HepG2 (cell line): ENCODE data around the gene CYTH1. TPM values are rescaled to one million over a fixed set of nuclear protein-coding genes. Genes with fewer than 3 reads are reported as not detected.
A peak's percentile ranks its signal among the peaks of the same experiment; 100 is the strongest.

Experiments
- ARNT ChIP-seq: fragments of 450-650 bp; IDR thresholded peaks from 2 replicates; pipeline ENCODE4 v1.6.1; 2017
- HHEX ChIP-seq: IDR thresholded peaks from 2 replicates; pipeline ENCODE4 v1.6.1; 2016; ENCODE audit warnings: control low read depth
- MAX ChIP-seq: IDR thresholded peaks from 2 replicates; pipeline ENCODE4 v1.6.1; 2012; ENCODE audit warnings: inconsistent platforms
- SALL1 ChIP-seq: sonication (generic); formaldehyde crosslinking; IDR thresholded peaks from 2 replicates; pipeline ENCODE4 v1.8.0; 2022; ENCODE audit warnings: mild to moderate bottlenecking, missing genetic modification reagents
- SOX6 ChIP-seq, 2 experiments: fragments of 450-650 bp in 1 of 2; sonication (generic) in 1 of 2; formaldehyde crosslinking in 1 of 2; IDR thresholded peaks; 2 replicates each; pipeline versions ENCODE4 v1.4.0 to v1.6.1; 2017 to 2020; ENCODE audit warnings: antibody characterized with exemption in 1 of 2, mild to moderate bottlenecking in 1 of 2, missing genetic modification reagents in 1 of 2
- TIGD3 ChIP-seq: sonication (generic); formaldehyde crosslinking; IDR thresholded peaks from 2 replicates; pipeline ENCODE4 v1.5.1; 2020; ENCODE audit warnings: mild to moderate bottlenecking, missing genetic modification reagents, borderline replicate concordance
- ZFP82 ChIP-seq: sonication (generic); formaldehyde crosslinking; IDR thresholded peaks from 2 replicates; pipeline ENCODE4 v1.5.1; 2020; ENCODE audit warnings: mild to moderate bottlenecking, missing genetic modification reagents, borderline replicate concordance
- ZKSCAN5 ChIP-seq: sonication (generic); formaldehyde crosslinking; IDR thresholded peaks from 2 replicates; pipeline ENCODE4 v1.5.1; 2020; ENCODE audit warnings: mild to moderate bottlenecking, missing genetic modification reagents
- ZMAT5 ChIP-seq: sonication (generic); formaldehyde crosslinking; IDR thresholded peaks from 2 replicates; pipeline ENCODE4 v1.5.0; 2020; ENCODE audit warnings: mild to moderate bottlenecking, low read depth, missing genetic modification reagents, borderline replicate concordance
- ZNF101 ChIP-seq: sonication (generic); formaldehyde crosslinking; IDR thresholded peaks from 2 replicates; pipeline ENCODE4 v1.4.0; 2020; ENCODE audit warnings: mild to moderate bottlenecking, low read depth, missing genetic modification reagents, borderline replicate concordance
- ZNF224 ChIP-seq: sonication (generic); formaldehyde crosslinking; IDR thresholded peaks from 2 replicates; pipeline ENCODE4 v1.5.0; 2020; ENCODE audit warnings: mild to moderate bottlenecking, missing genetic modification reagents
- ZNF569 ChIP-seq: sonication (generic); formaldehyde crosslinking; IDR thresholded peaks from 2 replicates; pipeline ENCODE4 v1.5.0; 2020; ENCODE audit warnings: mild to moderate bottlenecking, missing genetic modification reagents, moderate library complexity, borderline replicate concordance
- ZNF605 ChIP-seq: sonication (generic); formaldehyde crosslinking; IDR thresholded peaks from 2 replicates; pipeline ENCODE4 v1.8.0; 2022; ENCODE audit warnings: mild to moderate bottlenecking, missing genetic modification reagents
- ZNF776 ChIP-seq: sonication (generic); formaldehyde crosslinking; IDR thresholded peaks from 2 replicates; pipeline ENCODE4 v1.4.0; 2020; ENCODE audit warnings: mild to moderate bottlenecking, missing genetic modification reagents
- polyA plus RNA-seq, 8 experiments: library from polyadenylated mRNA; depleted of rRNA in 3 of 8; stranded (reverse) in 7 of 8; unstranded in 1 of 8; fragments of >200 nt; fragmentation: Illumina TruSeq in 4 of 8; extraction: Trizol in 4 of 8; gene quantifications; 2 replicates each; pipeline versions ENCODE4 v1.2.1 to v1.2.3, GENCODE V29; 2011 to 2016; ENCODE audit warnings: low read depth in 4 of 8, missing spikeins in 1 of 8, mixed read lengths in 1 of 8; ENCODE audit not compliant: insufficient read depth in 1 of 8
- total RNA-seq, 5 experiments: library from RNA; depleted of rRNA; stranded (reverse); fragments of >200 nt; fragmentation: Illumina TruSeq; extraction: Trizol; gene quantifications; 2 replicates each; pipeline ENCODE4 v1.2.3, GENCODE V29; 2016; ENCODE audit warnings: low read depth in 1 of 5
- TF ChIP-seq, protein P1 (sequence below): sonication (generic); formaldehyde crosslinking; IDR thresholded peaks from 2 replicates; pipeline ENCODE4 v1.4.0; 2020; ENCODE audit warnings: mild to moderate bottlenecking, missing genetic modification reagents
- TF ChIP-seq, protein P2 (sequence below): sonication (generic); formaldehyde crosslinking; IDR thresholded peaks from 2 replicates; pipeline ENCODE4 v1.4.0; 2020; ENCODE audit warnings: missing genetic modification reagents, borderline replicate concordance

The CYTH1 gene
- total and polyA plus RNA-seq, 2 of the 13 experiments (the other 11 are each of a cell fraction or from before 2014, with no cell fraction given): 20.1 to 48.9 TPM

- TF ChIP-seq, protein P1, sequence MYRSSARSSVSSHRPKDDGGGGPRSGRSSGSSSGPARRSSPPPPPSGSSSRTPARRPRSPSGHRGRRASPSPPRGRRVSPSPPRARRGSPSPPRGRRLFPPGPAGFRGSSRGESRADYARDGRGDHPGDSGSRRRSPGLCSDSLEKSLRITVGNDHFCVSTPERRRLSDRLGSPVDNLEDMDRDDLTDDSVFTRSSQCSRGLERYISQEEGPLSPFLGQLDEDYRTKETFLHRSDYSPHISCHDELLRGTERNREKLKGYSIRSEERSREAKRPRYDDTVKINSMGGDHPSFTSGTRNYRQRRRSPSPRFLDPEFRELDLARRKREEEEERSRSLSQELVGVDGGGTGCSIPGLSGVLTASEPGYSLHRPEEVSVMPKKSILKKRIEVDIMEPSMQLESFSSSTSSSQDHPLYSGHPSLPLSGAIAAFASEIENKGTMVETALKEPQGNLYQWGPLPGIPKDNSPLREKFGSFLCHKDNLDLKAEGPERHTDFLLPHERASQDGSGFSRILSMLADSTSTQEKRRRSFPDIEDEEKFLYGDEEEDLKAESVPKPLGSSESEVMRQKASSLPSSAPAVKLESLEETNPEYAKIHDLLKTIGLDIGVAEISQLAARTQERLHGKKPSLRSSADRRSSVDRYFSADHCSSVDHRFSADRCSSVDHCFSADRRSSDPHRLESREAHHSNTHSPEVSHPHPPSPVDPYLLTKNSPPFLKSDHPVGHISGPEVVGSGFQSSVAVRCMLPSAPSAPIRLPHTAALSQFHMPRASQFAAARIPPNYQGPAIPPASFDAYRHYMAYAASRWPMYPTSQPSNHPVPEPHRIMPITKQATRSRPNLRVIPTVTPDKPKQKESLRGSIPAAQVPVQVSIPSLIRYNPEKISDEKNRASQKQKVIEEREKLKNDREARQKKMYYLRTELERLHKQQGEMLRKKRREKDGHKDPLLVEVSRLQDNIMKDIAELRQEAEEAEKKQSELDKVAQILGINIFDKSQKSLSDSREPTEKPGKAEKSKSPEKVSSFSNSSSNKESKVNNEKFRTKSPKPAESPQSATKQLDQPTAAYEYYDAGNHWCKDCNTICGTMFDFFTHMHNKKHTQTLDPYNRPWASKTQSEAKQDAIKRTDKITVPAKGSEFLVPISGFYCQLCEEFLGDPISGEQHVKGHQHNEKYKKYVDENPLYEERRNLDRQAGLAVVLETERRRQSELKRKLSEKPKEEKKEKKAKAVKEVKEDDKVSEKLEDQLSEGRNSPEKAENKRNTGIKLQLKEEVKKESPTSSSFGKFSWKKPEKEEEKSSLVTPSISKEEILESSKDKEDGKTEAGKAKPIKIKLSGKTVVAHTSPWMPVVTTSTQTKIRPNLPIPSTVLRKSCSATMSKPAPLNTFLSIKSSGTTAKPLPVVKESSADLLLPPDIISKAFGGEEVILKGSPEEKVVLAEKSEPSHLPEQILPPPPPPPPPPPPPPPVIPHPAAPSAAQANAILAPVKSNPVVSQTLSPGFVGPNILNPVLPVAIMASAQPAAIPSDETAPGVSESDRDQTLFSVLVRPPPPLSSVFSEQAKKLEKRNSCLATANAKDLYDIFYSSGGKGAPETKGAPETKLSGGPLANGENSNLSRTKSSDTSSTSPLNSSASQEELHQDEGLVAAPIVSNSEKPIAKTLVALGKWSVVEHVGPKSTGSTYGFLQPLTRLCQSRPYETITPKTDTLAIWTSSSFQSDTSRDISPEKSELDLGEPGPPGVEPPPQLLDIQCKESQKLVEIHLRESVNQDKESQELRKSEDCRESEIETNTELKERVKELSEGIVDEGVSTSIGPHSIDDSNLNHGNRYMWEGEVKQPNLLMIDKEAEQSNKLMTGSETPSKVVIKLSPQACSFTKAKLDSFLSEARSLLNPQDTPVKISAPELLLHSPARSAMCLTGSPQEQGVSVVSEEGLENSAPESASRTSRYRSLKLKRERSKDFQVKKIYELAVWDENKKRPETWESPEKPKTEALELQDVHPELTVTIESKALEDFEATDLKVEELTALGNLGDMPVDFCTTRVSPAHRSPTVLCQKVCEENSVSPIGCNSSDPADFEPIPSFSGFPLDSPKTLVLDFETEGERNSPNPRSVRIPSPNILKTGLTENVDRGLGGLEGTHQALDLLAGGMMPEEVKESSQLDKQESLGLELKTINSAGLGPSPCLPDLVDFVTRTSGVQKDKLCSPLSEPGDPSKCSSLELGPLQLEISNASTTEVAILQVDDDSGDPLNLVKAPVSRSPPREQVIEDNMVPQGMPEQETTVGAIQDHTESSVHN (CRISPR knock-in tag): no peak
- TF ChIP-seq MAX (peak; percentile 34; the same call in 1 of the 2 replicates), SOX6 (IDR thresholded peaks at IDR 0.05) (no peak), SOX6 (CRISPR knock-in tag; IDR thresholded peaks at IDR 0.05) (peak; percentile 35; the same call in 1 of the 2 replicates), HHEX (CRISPR knock-in tag) (no peak), SALL1 (CRISPR knock-in tag) (peak; percentile 87), TIGD3 (no peak), ZNF776 (CRISPR knock-in tag) (no peak), ZNF224 (CRISPR knock-in tag) (no peak), ZNF101 (CRISPR knock-in tag) (no peak), ARNT (no peak), ZNF569 (no peak), ZFP82 (CRISPR knock-in tag) (no peak), ZMAT5 (CRISPR knock-in tag) (no peak), ZKSCAN5 (CRISPR knock-in tag) (no peak), ZNF605 (CRISPR knock-in tag) (no peak)
- TF ChIP-seq, protein P2, sequence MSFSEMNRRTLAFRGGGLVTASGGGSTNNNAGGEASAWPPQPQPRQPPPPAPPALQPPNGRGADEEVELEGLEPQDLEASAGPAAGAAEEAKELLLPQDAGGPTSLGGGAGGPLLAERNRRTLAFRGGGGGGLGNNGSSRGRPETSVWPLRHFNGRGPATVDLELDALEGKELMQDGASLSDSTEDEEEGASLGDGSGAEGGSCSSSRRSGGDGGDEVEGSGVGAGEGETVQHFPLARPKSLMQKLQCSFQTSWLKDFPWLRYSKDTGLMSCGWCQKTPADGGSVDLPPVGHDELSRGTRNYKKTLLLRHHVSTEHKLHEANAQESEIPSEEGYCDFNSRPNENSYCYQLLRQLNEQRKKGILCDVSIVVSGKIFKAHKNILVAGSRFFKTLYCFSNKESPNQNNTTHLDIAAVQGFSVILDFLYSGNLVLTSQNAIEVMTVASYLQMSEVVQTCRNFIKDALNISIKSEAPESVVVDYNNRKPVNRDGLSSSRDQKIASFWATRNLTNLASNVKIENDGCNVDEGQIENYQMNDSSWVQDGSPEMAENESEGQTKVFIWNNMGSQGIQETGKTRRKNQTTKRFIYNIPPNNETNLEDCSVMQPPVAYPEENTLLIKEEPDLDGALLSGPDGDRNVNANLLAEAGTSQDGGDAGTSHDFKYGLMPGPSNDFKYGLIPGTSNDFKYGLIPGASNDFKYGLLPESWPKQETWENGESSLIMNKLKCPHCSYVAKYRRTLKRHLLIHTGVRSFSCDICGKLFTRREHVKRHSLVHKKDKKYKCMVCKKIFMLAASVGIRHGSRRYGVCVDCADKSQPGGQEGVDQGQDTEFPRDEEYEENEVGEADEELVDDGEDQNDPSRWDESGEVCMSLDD (CRISPR knock-in tag): no peak
These were observed 73.5 kb downstream of the CYTH1 start (continued) for GRCh38 chr17:78708510-78708973.
